HG02943 (cell line): ENCODE results near the gene MAPK4.
"Not testable (repeated sequence)": the region's sequence is repeated elsewhere in the genome, so short reads cannot be mapped to it uniquely, and the experiment has no call there.

ENCODE experiments used
- ATAC-seq: cut with Tn5 transposase; IDR thresholded peaks from one replicate; pipeline ENCODE4 v1.9.1; 2021; ENCODE audit warnings: mild to moderate bottlenecking, low read depth, moderate library complexity; ENCODE audit not compliant: unreplicated experiment

MAPK4 gene

GRCh38 chr18:50559752-50560680, at the start of gene MAPK4:
TSS of gene MAPK4 (plus strand) at chr18:50560087. CDS start at chr18:50663959, 103,872 bp downstream.
- no peak for ATAC-seq

GRCh38 chr18:50517277-50517676, 42.6 kb upstream of the MAPK4 start:
- ATAC-seq: not testable (repeated sequence)

DNA sequence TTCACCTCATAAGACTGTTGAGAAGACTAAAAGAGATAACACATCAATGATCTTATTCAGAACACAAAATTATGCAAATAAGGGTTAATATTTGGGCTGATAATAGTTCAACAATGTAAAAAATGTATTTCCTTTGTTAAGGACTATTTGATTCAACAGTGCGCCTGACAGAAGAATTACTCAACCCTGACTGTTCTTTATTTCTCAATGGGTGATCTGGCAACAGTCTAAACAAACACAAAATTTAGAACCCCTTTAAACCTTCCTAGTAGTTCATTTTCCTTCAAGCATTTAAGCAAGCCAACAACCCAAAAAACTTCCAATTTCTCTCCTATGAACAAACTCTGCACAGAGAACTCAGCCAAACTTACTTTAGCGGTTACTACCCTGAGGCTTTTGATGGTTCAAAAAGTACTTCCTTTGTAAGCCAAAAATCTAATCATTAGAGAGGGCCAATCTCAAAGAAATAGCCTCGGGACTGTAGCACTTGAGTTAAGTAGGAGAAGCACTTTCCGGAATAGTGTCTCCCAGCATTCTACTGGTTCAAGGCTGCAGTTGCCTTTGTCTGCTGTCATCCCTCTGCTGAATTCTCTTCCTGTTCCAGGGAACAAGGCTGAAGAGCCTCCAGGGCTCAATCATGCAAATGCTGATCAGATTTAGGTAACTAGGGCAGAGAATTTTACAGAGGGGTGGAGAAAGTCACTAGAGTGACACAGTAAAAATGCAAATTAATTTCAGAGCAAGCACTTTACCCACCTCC, 40.9 kb upstream of the MAPK4 start:
- no peak for ATAC-seq

GRCh38 chr18:50523165-50523564, 36.7 kb upstream of the MAPK4 start:
- no peak for ATAC-seq

DNA sequence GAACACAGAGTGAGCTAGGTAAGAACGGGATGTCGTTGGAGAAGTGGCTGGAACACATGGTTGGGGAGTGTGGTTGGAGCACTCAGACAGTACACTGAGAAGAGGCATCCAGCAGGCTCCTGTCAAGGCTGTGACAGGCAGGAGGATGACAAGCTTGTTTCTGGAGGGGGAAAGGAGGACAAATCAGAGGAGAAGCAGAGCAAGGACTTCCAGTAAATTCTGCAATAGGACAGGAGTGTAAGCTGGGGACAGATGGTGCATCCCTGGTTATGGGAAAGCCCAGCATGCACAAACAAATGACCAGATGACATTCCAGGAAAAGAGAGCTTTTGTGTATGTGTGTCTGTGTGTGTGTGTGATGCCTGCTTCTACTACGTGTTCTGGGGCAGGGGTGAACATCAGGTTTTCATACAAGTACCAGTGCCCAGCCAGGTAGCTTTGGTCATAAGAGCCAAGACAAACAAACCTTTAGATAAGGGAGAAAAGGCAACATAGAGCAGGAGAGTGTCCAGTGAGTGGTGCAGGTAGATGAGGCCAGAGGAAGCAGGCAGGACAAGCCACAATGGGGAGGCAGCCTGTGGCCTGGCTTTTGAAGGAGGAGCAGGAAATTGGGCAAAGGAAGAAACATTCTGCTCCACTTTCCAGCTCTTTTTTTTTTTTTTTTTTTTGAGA, 32.1 kb upstream of the MAPK4 start:
- no peak for ATAC-seq

DNA sequence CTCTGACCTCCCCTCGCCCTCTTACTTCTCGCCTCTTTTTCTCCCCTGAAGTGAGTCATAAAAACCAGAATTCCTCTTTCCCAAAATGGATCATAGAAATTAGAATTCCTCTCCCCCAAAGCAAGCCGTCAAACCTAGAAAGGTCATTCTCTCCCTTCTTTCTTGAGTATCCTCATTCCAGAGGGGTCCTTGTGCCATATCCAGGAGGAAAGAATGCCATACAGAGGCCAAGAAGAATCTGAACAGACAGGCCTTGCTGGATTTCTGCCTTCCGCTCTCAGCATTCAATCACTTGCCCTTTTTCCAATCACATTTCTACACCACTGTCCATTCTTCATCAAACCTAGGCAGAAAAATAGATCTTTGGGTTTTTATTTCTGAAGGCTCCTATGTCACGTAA, 31.1 kb upstream of the MAPK4 start:
- ATAC-seq: no peak

GRCh38 chr18:50533822-50534221, 26.1 kb upstream of the MAPK4 start:
- not testable (repeated sequence) for ATAC-seq

- ATAC-seq: not testable (repeated sequence)
Measured at GRCh38 chr18:50544476-50544875, 15.4 kb upstream of the MAPK4 start.

DNA sequence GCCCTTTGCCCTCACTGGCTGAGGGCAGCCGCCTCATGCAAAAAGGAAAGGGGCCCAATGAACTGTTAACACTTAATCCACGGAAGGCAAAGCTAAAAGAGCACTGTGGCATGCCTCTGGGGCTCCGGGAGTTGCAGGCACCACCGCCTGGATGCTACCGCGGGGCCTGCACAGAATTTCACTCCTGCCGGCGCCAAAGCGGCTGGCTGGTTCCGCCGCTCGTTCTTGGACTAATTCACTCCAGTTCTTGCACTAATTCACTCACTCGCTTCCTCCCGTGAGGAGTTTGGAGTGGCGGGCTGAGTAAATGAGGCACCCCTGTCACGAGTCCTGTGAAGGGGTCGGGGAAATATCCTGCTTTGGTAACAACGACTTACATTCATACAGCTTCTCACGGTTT, 14.0 kb upstream of the MAPK4 start:
- ATAC-seq: no peak

- ATAC-seq: no peak
Measured at GRCh38 chr18:50548160-50548559, 11.7 kb upstream of the MAPK4 start.

- not testable (repeated sequence) for ATAC-seq
Measured at GRCh38 chr18:50551651-50552050, 8.2 kb upstream of the MAPK4 start.

GRCh38 chr18:50558157-50558556, 1.7 kb upstream of the MAPK4 start:
- ATAC-seq: no peak

DNA sequence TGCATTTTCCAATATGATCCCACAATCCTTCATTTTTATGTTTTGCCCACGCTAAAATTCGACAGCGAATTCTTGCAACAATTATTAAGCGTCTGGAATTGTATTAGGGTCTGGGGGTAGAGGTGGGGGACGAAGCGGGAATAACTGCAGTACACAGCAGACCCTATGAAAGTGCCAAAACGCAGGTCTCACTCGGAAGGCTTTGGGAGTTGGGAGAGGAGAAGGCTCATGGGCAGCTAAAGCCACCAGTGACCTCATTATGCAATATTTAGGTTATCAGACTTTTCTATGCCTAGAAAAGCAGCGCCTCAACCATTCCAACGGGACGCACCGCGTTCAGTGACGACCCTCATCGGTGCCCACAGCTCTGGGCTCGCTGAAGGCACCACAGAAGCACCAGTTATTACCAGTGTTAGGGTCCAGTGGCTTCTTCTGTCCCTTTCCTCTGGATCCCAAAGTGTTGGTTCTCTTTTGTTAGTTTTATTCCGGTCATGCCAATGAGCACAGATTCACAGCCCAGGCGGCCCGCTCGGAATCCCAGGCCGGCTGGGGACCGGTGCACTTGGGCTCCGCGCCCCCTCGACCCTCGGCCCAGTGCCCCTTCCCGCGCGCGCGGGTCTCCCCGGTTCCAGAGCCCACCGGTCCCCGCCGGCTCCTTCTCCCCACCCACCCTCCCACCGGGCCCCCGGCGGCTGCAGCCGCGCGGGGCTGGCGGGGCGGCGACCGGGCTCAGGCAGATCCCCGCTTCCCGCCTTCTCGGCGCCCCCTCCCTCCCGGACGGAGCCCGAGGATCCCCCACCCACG, 737 bp upstream of the MAPK4 start:
- no peak for ATAC-seq

- ATAC-seq: no peak
Measured at GRCh38 chr18:50560681-50561629, 1.1 kb downstream of the MAPK4 start.

DNA sequence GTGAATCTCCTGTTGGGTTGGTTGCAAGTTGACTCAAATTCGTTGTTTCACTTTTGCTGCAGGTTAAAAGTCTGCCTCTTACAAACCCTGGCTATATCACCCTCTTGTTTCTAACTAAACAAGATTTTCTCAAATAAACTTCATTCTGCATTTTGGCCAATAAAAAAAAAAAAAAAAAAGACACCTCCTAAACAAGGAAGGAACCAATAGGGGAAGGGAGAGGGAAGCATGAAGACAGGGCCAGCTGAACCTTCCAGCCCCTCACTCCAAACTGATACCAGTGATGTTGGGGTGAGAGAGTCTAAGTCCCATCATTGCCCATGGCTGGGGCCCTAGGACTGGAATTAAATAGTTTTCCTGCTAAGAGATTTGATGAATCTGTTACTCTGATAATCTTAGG, 2.4 kb downstream of the MAPK4 start:
- ATAC-seq: not testable (repeated sequence)

- ATAC-seq: no peak
Measured at GRCh38 chr18:50562686-50563085, 2.8 kb downstream of the MAPK4 start.

DNA sequence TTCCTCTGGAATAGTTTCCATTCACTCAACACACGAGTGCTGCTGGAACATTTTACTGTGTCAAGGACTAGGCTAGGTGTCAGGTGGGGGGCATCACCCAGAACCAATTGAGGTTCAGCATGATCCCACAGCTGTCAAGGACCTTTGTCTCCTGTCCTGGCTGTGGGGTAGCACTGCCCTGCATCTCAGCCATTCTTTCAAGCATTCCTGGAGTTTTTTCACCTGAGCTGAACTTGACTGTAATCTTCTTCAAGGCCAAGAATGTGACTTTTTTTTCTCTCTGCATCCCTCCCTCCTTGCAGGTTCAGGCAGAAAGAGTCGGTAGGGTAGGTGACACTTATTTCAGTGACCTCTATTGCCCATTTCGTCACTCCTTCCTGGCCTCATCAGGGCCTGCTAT, 3.5 kb downstream of the MAPK4 start:
- no peak for ATAC-seq

DNA sequence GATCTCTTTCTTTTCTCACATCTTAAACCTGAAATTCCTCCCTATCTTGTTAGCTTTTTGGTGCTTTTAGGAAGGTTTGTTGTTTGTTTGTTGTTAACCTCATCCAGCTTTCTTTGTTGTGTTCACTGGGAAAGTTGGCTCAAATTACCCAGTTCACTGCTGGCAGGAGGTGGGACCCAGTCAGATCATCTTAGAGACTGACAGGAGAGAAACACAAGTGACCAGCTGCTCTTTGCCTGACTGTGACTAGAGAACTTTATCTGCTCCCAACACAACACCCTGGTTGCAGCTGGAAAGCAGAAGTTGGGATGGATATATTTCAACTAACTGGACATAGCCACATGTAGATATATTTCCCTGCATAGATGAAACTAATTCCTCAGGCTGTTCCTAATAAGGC, 10.0 kb downstream of the MAPK4 start:
- no peak for ATAC-seq

GRCh38 chr18:50571606-50572005, 11.7 kb downstream of the MAPK4 start:
- no peak for ATAC-seq
